Measurements from ENCODE around the gene DTNBP1.

Gene DTNBP1

GRCh38 chr6:15592610-15593009, 70.2 kb downstream of the DTNBP1 start:
- no peak for DNase-seq (ENCODE audit: low read depth)

DNA sequence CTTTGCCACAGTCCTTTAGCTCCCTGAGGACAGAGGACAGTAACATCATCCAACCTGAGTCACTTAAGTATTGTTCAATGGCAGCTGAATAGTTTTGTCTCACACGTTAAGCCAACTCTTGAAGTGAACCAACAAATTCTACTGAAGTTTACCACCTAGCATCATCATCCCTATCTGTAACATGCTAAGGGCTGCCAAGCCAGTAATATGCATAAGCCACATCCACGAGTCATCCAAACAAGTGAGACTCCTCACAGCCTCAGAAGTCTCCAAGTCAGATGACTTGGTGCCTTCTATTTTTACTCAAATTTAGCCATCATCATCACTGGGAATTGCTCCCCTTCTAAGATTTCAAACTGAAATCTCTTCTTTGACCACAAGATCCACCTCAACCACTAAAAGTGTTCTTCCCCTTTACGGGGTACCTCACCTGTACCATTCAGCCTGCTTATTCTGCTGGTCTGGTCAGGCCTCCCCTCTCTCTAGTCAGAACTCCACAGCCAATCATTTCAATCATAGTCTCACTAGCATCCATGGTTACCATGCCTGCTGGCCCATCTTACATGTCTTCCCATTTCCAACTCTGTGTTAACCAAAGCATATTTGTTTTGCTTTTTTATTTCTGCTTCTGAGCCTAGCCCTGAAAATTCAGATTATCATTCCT, 73.7 kb downstream of the DTNBP1 start:
- no peak for DNase-seq (ENCODE audit: low read depth)

DNA sequence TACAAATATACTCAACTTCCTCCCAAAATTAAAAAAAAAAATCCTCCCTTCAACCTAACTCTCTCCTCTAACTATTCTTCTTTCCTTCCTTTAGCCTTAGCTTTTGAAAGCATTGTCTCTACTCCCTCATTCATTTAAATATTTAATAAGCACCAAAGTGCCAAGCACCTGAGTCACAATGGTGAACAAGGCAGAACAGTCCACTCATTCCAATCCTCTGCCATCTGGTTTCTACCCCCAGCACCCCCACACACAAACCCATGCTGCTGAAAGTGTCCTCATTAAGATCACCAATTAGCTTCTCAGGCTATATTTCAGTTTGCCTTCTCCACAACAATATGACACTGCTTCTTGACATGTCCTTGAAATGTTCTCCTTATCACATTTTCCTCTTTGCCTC, 76.3 kb downstream of the DTNBP1 start:
- DNase-seq (ENCODE audit: low read depth): no peak

GRCh38 chr6:15585760-15586214, 77.0 kb downstream of the DTNBP1 start:
- DNase-seq (ENCODE audit: low read depth): no peak

GRCh38 chr6:15582499-15582898, 80.3 kb downstream of the DTNBP1 start:
- DNase-seq (ENCODE audit: low read depth): no peak

DNA sequence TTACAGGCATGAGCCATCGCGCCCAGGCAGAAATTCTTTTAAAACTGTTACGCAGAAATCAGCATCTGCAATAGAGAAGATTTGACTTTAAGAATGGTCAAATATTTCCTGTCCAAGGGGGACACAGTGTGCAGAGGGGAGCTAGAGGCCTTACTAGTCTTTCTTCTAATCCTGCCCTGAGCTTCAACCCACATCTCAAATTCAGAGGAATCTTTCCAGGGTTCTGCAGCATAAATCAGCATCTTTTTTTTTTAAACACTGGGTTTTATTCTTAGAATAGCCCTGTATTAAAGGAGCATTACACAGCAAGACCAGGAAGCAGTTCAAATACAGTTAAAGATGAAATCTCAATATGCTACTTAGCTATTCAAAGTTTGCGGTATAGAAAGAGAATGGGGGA, 81.1 kb downstream of the DTNBP1 start:
- DNase-seq (ENCODE audit: low read depth): no peak

DNA sequence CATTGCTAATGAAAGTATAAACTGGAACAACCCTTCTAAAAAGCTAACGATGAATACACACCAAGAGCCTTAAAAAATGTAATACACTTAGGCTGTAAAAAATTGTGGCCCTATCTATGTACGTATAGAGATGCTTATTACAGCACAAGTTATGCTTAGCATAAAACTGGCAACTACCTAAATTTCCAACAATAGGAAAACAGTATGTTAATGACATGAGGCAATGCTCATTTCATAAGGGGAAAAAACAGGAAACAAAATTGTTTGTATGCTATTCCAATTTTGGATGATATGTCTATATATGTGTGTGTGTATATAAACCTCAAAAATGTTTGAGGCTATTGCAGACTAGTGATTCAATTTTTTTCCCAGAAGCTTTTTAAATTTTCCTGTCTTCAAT, 82.5 kb downstream of the DTNBP1 start:
- DNase-seq (ENCODE audit: low read depth): no peak

DNA sequence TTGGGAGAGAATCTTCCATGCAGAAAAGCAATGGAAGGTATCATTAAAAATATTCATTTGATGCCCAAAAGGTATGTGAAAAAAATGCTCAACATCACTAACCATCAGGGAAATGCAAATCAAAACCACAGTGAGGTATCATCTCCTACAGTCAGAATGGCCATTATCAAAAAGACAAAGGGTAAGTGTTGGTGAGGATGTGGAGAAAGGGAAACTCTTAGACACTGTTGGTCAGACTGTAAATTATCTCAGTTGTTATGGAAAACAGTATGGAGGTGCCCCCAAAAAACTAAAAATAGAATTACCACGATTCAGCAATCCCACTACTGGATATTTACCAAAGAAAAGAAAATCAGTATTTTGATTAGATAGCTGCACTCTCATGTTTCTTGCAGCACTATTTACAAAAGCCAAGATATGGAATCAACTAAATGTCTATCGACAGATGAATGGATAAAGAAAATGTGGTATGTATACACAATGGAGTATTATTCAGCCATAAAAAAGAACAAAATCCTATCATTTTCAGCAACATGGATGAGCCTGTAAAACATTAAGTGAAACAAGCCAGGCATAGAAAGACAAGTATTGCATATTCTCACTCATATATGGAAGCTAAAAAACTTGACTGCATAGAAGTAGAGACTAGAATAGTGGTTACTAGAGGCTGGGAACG, 84.0 kb downstream of the DTNBP1 start:
- no peak for DNase-seq (ENCODE audit: low read depth)

DNA sequence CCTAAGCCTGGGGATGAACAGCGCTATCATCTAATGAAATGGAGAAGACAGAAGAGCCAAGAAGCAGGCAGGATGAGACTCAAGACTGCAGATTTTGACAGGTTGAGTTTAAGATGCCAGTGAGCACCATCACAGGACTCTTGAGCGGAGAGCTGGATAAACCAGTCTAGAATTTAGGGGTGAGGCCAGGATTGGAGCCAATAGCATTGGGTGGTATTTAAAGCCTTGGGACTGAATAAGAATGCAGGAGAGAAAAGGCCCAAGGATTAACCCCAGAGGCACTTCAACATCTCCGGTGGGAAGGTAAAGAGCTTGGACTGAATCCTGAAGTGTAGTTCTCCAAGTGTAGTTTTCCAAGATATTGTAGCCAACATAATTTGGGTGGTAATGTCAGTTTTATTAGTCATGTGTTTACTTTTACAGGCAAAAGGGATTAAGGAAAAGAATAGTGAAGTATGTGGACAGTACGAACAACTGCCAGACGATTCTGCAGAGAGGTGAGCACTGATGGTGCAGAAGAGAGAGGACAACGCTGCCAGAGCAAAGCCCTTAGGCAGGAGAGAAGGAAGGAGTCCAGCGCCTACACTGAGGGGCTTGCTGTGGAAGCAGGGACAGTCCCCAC, 85.2 kb downstream of the DTNBP1 start:
- DNase-seq (ENCODE audit: low read depth): no peak

DNA sequence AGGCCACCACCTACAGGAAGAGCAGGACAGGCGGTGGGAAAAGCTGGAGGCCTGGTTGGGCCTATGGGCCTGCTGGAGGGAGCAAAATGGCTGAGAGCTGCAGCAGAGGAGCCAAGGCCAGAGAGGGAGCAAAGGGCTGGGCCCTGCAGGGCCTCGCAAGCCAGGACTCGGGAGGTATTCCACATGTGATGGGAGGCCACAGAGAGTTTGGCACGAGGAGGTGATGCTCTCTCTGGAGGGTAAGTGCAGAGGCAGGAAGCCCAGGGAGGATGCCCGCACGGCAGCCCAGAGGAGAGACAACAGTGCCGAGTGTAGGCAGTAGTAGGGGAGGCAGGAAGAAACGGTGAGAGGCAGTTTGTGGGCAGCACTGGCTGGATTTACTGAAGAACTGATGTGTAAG, 85.7 kb downstream of the DTNBP1 start:
- no peak for DNase-seq (ENCODE audit: low read depth)

- DNase-seq (ENCODE audit: low read depth): no peak
Measured at GRCh38 chr6:15575357-15576033, 87.3 kb downstream of the DTNBP1 start.

- no peak for DNase-seq (ENCODE audit: low read depth)
Measured at GRCh38 chr6:15574486-15574885, 88.3 kb downstream of the DTNBP1 start.

GRCh38 chr6:15574023-15574422, 88.8 kb downstream of the DTNBP1 start:
- DNase-seq (ENCODE audit: low read depth): no peak

GRCh38 chr6:15573384-15573783, 89.4 kb downstream of the DTNBP1 start:
- no peak for DNase-seq (ENCODE audit: low read depth)

DNA sequence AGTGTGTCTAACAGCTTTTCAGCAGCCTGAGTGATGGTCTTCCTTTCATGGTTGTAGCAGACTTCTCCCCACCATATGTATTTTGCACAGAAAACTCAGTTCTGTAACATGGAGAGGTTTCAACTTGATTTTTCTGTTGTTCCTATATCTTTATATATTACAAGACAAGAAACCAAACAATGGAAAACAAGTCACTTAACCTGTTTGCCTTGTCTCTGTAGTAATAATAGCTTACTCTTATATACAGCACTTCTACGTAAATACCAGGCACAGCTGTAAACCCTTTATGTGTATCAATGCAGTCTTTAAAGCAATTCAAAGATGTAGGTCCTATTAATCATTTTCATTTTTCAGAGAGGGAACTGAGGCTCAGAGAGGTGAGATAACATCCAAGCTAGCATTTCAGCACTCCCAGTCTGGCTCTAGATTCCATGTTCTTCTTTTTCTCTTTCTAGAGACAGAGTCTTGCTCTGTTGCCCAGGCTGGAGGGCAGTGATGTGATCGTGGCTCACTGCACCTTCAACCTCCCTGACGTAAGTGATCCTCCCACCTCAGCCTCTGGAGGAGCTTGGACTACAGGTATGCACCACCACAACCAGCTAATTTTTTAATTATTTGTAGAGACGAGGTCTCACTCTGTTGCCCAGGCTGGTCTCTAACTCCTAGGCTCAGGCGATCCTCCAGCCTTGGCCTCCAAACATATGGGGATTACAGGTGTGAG, 90.4 kb downstream of the DTNBP1 start:
- DNase-seq (ENCODE audit: low read depth): no peak

DNA sequence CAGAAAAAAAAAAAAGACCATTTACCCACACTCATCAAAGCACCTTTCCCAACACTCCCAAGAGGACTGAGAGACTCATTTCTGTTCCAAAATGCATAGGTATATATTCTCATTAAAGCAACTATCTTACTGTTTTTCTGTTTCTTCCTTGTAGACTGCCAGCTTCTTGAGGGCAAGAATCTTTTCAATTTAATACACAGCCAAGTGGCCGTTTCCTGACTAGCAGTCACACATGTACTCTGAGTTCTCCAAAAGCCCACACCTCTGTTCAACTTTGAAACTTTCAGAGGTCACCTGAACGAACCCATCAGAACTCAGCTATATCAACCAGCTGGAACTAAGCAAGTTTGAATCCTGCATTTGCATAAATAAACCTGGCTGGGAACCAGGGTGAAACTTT, 92.7 kb downstream of the DTNBP1 start:
- no peak for DNase-seq (ENCODE audit: low read depth)

DNA sequence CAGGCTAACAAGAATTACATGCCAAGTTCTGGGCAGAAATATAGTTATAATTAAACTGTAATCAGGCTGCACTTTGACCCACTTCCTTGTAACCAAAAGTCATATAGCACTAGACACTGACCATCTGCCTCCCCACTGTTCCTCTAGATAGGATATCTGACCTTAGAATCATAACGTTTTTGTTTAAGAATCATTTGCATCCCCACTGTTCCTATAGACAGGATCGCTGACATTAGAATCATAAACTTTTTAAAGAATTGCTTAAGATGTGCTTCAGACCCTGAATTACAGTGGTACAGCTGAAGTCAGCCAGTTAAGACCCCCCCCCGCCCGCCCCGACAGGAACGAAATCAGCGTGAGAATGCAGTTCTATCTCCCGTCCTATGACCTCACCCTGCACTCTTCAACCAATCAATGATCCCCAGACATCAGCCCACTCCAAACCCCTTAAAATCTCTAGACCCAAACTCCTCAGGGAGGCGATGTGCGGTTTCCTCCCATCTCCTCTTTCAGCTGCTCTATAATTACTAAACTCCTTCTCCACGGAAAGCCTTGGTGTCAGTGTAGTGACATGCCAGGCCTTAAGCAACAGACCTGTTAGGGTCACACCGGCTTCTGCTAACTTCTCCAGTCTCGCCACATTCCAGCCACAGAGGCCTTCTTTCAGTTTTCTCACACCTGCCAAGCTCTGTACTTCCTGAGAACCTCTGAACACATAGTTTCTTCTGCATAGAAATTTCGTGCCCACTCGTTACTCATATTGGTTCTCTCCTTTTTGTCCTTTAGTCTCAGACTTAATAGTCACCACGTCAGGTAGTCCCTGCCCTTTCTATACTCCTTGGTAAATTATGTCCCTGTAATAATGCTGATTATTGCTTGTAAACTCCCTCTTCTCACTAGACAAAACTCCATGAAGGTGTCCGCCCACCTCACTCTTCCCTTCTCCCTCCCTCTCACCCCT, 93.5 kb downstream of the DTNBP1 start:
- DNase-seq (ENCODE audit: low read depth): no peak

DNA sequence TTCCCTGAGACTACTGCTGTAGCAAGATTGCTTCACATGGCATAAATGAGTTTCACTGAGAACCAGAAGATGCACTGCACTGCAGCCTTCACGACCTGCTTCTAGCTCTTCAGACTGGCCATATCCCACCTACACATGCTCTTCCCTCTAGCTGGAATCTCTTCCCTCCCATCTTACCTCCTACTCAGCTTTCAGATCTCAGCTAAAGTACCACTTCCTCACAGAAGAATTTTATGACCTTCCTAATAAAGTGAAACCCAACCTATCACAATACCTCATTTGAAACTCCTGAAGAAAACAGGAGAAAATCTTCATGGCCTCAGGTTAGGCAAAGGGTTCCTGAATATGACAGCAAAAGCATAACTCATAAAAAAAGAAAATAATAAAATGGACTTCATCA, 99.9 kb downstream of the DTNBP1 start:
- DNase-seq (ENCODE audit: low read depth): no peak

- DNase-seq (ENCODE audit: low read depth): no peak
Measured at GRCh38 chr6:15561447-15562199, 101.2 kb downstream of the DTNBP1 start.

DNA sequence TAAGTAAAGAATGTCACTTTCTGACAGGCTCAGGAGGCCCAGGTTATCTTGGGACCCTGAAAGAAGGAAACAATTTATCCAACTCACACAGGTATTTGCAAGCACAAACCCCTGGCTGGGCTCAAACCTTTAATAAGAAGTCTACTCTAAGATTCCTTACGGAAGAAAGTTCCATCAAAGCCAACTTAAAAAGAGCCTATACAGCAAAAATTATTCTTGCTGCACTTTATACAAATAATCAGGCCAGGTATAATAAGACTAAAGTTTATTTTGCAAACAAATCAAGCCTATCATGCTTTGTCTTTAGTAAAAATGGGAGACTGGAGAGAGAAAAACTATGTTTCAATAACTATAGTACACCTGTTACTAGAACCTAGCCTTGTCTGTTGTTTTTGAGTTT, 102.1 kb downstream of the DTNBP1 start:
- no peak for DNase-seq (ENCODE audit: low read depth)

All from stimulated activated CD8-positive, alpha-beta memory T cell treated with anti-CD3 and anti-CD28 coated beads, Interleukin-4, amount 100 ng/mL, for 24 hours (primary cell).